ENCODE data around the gene SHISAL2A. TPM values are rescaled to one million over a fixed set of nuclear protein-coding genes. Genes with fewer than 3 reads are reported as not detected.

SHISAL2A gene
- polyA plus RNA-seq (2013) = 0.99 and 1.1 TPM in 2 replicates

- Histone ChIP-seq H2BK5ac (ENCODE audit: low read depth, low read length, poor library complexity) (no peak within 1 kb of the TSS), H3K27me3 (ENCODE audit: insufficient read depth, low read length) (peaks cover 6% of the 10 kb centered on the region), H2AFZ (ENCODE audit: insufficient read depth, low read length, poor library complexity) (peak within 1 kb of the TSS; percentile 71), H3K79me1 (ENCODE audit: low read length) (peaks cover 8% of the 10 kb centered on the region), H4K12ac (ENCODE audit: low read depth, low read length) (peak within 1 kb of the TSS; percentile 34), H4K91ac (ENCODE audit: low read depth, low read length) (peak within 1 kb of the TSS; percentile 78), H3K27ac (ENCODE audit: low read depth, low read length) (no peak within 1 kb of the TSS), H3K79me2 (ENCODE audit: control insufficient read depth, insufficient read depth, low read length, poor library complexity) (peaks cover 2% of the 10 kb centered on the region), H2BK12ac (ENCODE audit: low read length) (peak within 1 kb of the TSS; percentile 39), H3K4me1 (ENCODE audit: control insufficient read depth in 1 of 2, insufficient read depth in 2 of 2, low read length in 2 of 2) (peaks cover 20 to 32% of the 10 kb centered on the region in 2 experiments), H3K4me2 (ENCODE audit: low read length) (peak within 1 kb of the TSS; percentile 79), H4K8ac (ENCODE audit: low read depth, low read length) (peak within 1 kb of the TSS; percentile 63), H3K9me3 (ENCODE audit: insufficient read depth, low read depth, low read length) (peaks cover 10% of the 10 kb centered on the region), H3K18ac (ENCODE audit: low read length) (peak within 1 kb of the TSS; percentile 56), H2BK120ac (ENCODE audit: insufficient read depth, low read length, poor library complexity) (peak within 1 kb of the TSS; percentile 65), H3K14ac (ENCODE audit: low read length) (peak within 1 kb of the TSS; percentile 75), H2AK5ac (ENCODE audit: low read length) (peak within 1 kb of the TSS; percentile 15), H3K9ac (ENCODE audit: low read length) (no peak within 1 kb of the TSS), H3K36me3 (ENCODE audit: control insufficient read depth in 1 of 2, insufficient read depth in 2 of 2, low read length in 2 of 2) (no peaks in the 10 kb centered on the region), H3K23ac (ENCODE audit: low read length) (no peak within 1 kb of the TSS), H3K4me3 (ENCODE audit: low read depth, low read length) (peak within 1 kb of the TSS; percentile 57), H3K4ac (ENCODE audit: low read depth, low read length) (peak within 1 kb of the TSS; percentile 47)
- no CpG with 5 or more reads among the region's 53 CpGs for WGBS (ENCODE audit: extremely low coverage, insufficient coverage, insufficient read length)
- peak in 1 of 2 donors; percentile 26 for DNase-seq
Measured at GRCh38 chr1:52632732-52633290, at the start of gene SHISAL2A. Gene SHISAL2A, plus strand, starts transcription at chr1:52633168. Its CDS starts 326 bp downstream, at chr1:52633494.

GRCh38 chr1:52585474-52585873, 47.5 kb upstream of the SHISAL2A start:
- no peak for DNase-seq
- Histone ChIP-seq H2AK5ac (ENCODE audit: low read length) (peak overlapping the region; percentile 66), H2BK5ac (ENCODE audit: low read depth, low read length, poor library complexity) (peak overlapping the region; percentile 81), H3K14ac (ENCODE audit: low read length) (peak overlapping the region; percentile 46), H3K18ac (ENCODE audit: low read length) (peak overlapping the region; percentile 54), H2BK12ac (ENCODE audit: low read length) (peak overlapping the region; percentile 91), H4K12ac (ENCODE audit: low read depth, low read length) (no peak overlapping the region), H3K79me2 (ENCODE audit: control insufficient read depth, insufficient read depth, low read length, poor library complexity) (peaks cover 1% of the 10 kb centered on the region), H3K4me3 (ENCODE audit: low read depth, low read length) (no peak overlapping the region), H3K27me3 (ENCODE audit: insufficient read depth, low read length) (no peaks in the 10 kb centered on the region), H3K4ac (ENCODE audit: low read depth, low read length) (no peak overlapping the region), H4K8ac (ENCODE audit: low read depth, low read length) (no peak overlapping the region), H2AFZ (ENCODE audit: insufficient read depth, low read length, poor library complexity) (no peak overlapping the region), H3K4me1 (ENCODE audit: control insufficient read depth in 1 of 2, insufficient read depth in 2 of 2, low read length in 2 of 2) (peaks cover 0 to 5% of the 10 kb centered on the region in 2 experiments), H2BK120ac (ENCODE audit: insufficient read depth, low read length, poor library complexity) (peak overlapping the region; percentile 50), H3K79me1 (ENCODE audit: low read length) (peaks cover 9% of the 10 kb centered on the region), H4K91ac (ENCODE audit: low read depth, low read length) (peak overlapping the region; percentile 82), H3K9me3 (ENCODE audit: insufficient read depth, low read depth, low read length) (no peaks in the 10 kb centered on the region), H3K9ac (ENCODE audit: low read length) (no peak overlapping the region), H3K27ac (ENCODE audit: low read depth, low read length) (no peak overlapping the region), H3K36me3 (ENCODE audit: control insufficient read depth in 1 of 2, insufficient read depth in 2 of 2, low read length in 2 of 2) (no peaks in the 10 kb centered on the region), H3K23ac (ENCODE audit: low read length) (no peak overlapping the region), H3K4me2 (ENCODE audit: low read length) (no peak overlapping the region)
- no CpG with 5 or more reads among the region's 1 CpG for WGBS (ENCODE audit: extremely low coverage, insufficient coverage, insufficient read length)

- H2BK12ac ChIP-seq (ENCODE audit: low read length) = no peak overlapping the region
- H3K4me2 ChIP-seq (ENCODE audit: low read length) = no peak overlapping the region
- DNase-seq = no peak
- H3K79me2 ChIP-seq (ENCODE audit: control insufficient read depth, insufficient read depth, low read length, poor library complexity) = peaks cover 1% of the 10 kb centered on the region
- H2BK5ac ChIP-seq (ENCODE audit: low read depth, low read length, poor library complexity) = no peak overlapping the region
- no peak overlapping the region for H3K4me3 ChIP-seq (ENCODE audit: low read depth, low read length)
- H3K9ac ChIP-seq (ENCODE audit: low read length) = no peak overlapping the region
- H3K18ac ChIP-seq (ENCODE audit: low read length) = no peak overlapping the region
- no peak overlapping the region for H4K91ac ChIP-seq (ENCODE audit: low read depth, low read length)
- peaks cover 9% of the 10 kb centered on the region for H3K79me1 ChIP-seq (ENCODE audit: low read length)
- H2AK5ac ChIP-seq (ENCODE audit: low read length) = no peak overlapping the region
- no peak overlapping the region for H4K12ac ChIP-seq (ENCODE audit: low read depth, low read length)
- no peak overlapping the region for H2BK120ac ChIP-seq (ENCODE audit: insufficient read depth, low read length, poor library complexity)
- no peak overlapping the region for H2AFZ ChIP-seq (ENCODE audit: insufficient read depth, low read length, poor library complexity)
- H3K4ac ChIP-seq (ENCODE audit: low read depth, low read length) = no peak overlapping the region
- H4K8ac ChIP-seq (ENCODE audit: low read depth, low read length) = no peak overlapping the region
- H3K9me3 ChIP-seq (ENCODE audit: insufficient read depth, low read depth, low read length) = no peaks in the 10 kb centered on the region
- no peak overlapping the region for H3K14ac ChIP-seq (ENCODE audit: low read length)
- H3K23ac ChIP-seq (ENCODE audit: low read length) = no peak overlapping the region
- no peak overlapping the region for H3K27ac ChIP-seq (ENCODE audit: low read depth, low read length)
- H3K4me1 ChIP-seq (ENCODE audit: control insufficient read depth in 1 of 2, insufficient read depth in 2 of 2, low read length in 2 of 2) = peaks cover 0 to 5% of the 10 kb centered on the region in 2 experiments
- no peaks in the 10 kb centered on the region for H3K36me3 ChIP-seq (ENCODE audit: control insufficient read depth in 1 of 2, insufficient read depth in 2 of 2, low read length in 2 of 2)
- no peaks in the 10 kb centered on the region for H3K27me3 ChIP-seq (ENCODE audit: insufficient read depth, low read length)
Measured at GRCh38 chr1:52588027-52588426, 44.9 kb upstream of the SHISAL2A start.

- Histone ChIP-seq H3K23ac (ENCODE audit: low read length) (no peak overlapping the region), H2BK120ac (ENCODE audit: insufficient read depth, low read length, poor library complexity) (no peak overlapping the region), H4K12ac (ENCODE audit: low read depth, low read length) (no peak overlapping the region), H3K36me3 (ENCODE audit: control insufficient read depth in 1 of 2, insufficient read depth in 2 of 2, low read length in 2 of 2) (no peaks in the 10 kb centered on the region), H2AFZ (ENCODE audit: insufficient read depth, low read length, poor library complexity) (no peak overlapping the region), H3K4ac (ENCODE audit: low read depth, low read length) (no peak overlapping the region), H4K91ac (ENCODE audit: low read depth, low read length) (no peak overlapping the region), H2BK12ac (ENCODE audit: low read length) (no peak overlapping the region), H3K18ac (ENCODE audit: low read length) (no peak overlapping the region), H3K27ac (ENCODE audit: low read depth, low read length) (no peak overlapping the region), H3K4me1 (ENCODE audit: control insufficient read depth in 1 of 2, insufficient read depth in 2 of 2, low read length in 2 of 2) (peaks cover 0 to 5% of the 10 kb centered on the region in 2 experiments), H2BK5ac (ENCODE audit: low read depth, low read length, poor library complexity) (no peak overlapping the region), H3K4me3 (ENCODE audit: low read depth, low read length) (no peak overlapping the region), H3K79me2 (ENCODE audit: control insufficient read depth, insufficient read depth, low read length, poor library complexity) (peaks cover 1% of the 10 kb centered on the region), H3K9me3 (ENCODE audit: insufficient read depth, low read depth, low read length) (no peaks in the 10 kb centered on the region), H3K27me3 (ENCODE audit: insufficient read depth, low read length) (no peaks in the 10 kb centered on the region), H2AK5ac (ENCODE audit: low read length) (no peak overlapping the region), H3K9ac (ENCODE audit: low read length) (no peak overlapping the region), H3K79me1 (ENCODE audit: low read length) (peaks cover 9% of the 10 kb centered on the region), H3K14ac (ENCODE audit: low read length) (no peak overlapping the region), H4K8ac (ENCODE audit: low read depth, low read length) (no peak overlapping the region), H3K4me2 (ENCODE audit: low read length) (no peak overlapping the region)
- no CpG with 5 or more reads among the region's 1 CpG for WGBS (ENCODE audit: extremely low coverage, insufficient coverage, insufficient read length)
- DNase-seq = no peak
Measured at GRCh38 chr1:52588535-52588934, 44.4 kb upstream of the SHISAL2A start.
